K562 treated with DMSO at 1 percent for 48 hours (cell line): ENCODE measurements around the gene C10orf71. TPM values are rescaled to one million over a fixed set of nuclear protein-coding genes. Genes with fewer than 3 reads are reported as not detected.

ENCODE experiments used
- total RNA-seq: library from RNA; unstranded; fragments of 300-600 nt; gene quantifications from 2 replicates; pipeline ENCODE4 v1.2.3, GENCODE V29; 2022; ENCODE audit warnings: low replicate concordance; ENCODE audit errors: extremely low read depth

C10orf71 gene
- not detected in 2 replicates for total RNA-seq

GRCh38 chr10:49298983-49299815 lies at the start of gene C10orf71:
C10orf71 (plus strand) TSS chr10:49299170; CDS start chr10:49322546, 23,376 bp downstream.

Other genes with a start within 250 kb of the C10orf71 start
- gene VSTM4, start 183.6 kb upstream of the C10orf71 start, total RNA-seq = not detected in 2 replicates
- gene FAM170B, start 165.1 kb upstream of the C10orf71 start, total RNA-seq = not detected in 2 replicates
- not detected in 2 replicates for gene TMEM273, start 110.8 kb upstream of the C10orf71 start, total RNA-seq
- not detected in 2 replicates for gene DRGX, start 96.9 kb downstream of the C10orf71 start, total RNA-seq
- gene ERCC6, start 240.0 kb downstream of the C10orf71 start, total RNA-seq = not detected in 2 replicates